A673 (cell line): ENCODE results near the gene NUP93. TPM values are rescaled to one million over a fixed set of nuclear protein-coding genes. Genes with fewer than 3 reads are reported as not detected.

Experiments
- BruUV-seq: library from RNA; stranded (reverse); fragments of 400-500 nt; replicated peaks from 2 replicates; lab custom pipeline; 2021; lab: Mats Ljungman, UMichigan
- CTCF ChIA-PET: fragments of 300-600 bp; sonication (Branson Sonifier 250); formaldehyde crosslinking; loops from one replicate; lab custom pipeline; 2022; ENCODE audit warnings: antibody characterized with exemption; lab: Charles Lee
- POLR2A ChIA-PET: fragments of 300-600 bp; sonication (Branson Sonifier 250); formaldehyde crosslinking; loops from one replicate; lab custom pipeline; 2022; ENCODE audit warnings: antibody characterized with exemption; ENCODE audit not compliant: low non-redundant PET; lab: Charles Lee
- DNase-seq: peaks from one replicate; pipeline ENCODE4 v3.0.0-alpha.2; 2015; ENCODE audit warnings: low spot score
- H3K27ac ChIP-seq: fragments of 200-600 bp; sonication (generic); 2 replicates; pipeline ENCODE4 v1.5.1; 2016; ENCODE audit warnings: mixed run types, low read depth, mild to moderate bottlenecking, mixed read lengths, antibody characterized with exemption, low read length; ENCODE audit not compliant: poor library complexity, severe bottlenecking
- H3K27me3 ChIP-seq: fragments of 200-600 bp; sonication (generic); replicated peaks from 2 replicates; pipeline ENCODE4 v1.6.1; 2017; ENCODE audit warnings: mixed run types, low read depth, mild to moderate bottlenecking, mixed read lengths, antibody characterized with exemption, low read length; ENCODE audit not compliant: insufficient read depth, poor library complexity
- H3K36me3 ChIP-seq: fragments of 200-600 bp; sonication (generic); 2 replicates; pipeline ENCODE4 v1.6.1; 2016; ENCODE audit warnings: mixed run types, mild to moderate bottlenecking, mixed read lengths, antibody characterized with exemption, low read length; ENCODE audit not compliant: insufficient read depth, poor library complexity, severe bottlenecking
- H3K4me1 ChIP-seq: fragments of 200-600 bp; sonication (generic); 2 replicates; pipeline ENCODE4 v1.6.1; 2017; ENCODE audit warnings: mixed run types, mild to moderate bottlenecking, mixed read lengths, antibody characterized with exemption, low read length; ENCODE audit not compliant: insufficient read depth, poor library complexity, severe bottlenecking
- H3K4me3 ChIP-seq: fragments of 200-600 bp; sonication (generic); 2 replicates; pipeline ENCODE4 v1.5.1; 2016; ENCODE audit warnings: low read depth, mixed run types, mild to moderate bottlenecking, mixed read lengths, low read length; ENCODE audit not compliant: poor library complexity, severe bottlenecking
- H3K9me3 ChIP-seq: fragments of 200-600 bp; sonication (generic); 2 replicates; pipeline ENCODE4 v1.6.1; 2016; ENCODE audit warnings: mixed run types, low read depth, mild to moderate bottlenecking, mixed read lengths, antibody characterized with exemption, low read length; ENCODE audit not compliant: poor library complexity, severe bottlenecking
- CTCF ChIP-seq: fragments of 300-800, 200-600 bp; sonication (generic); conservative IDR thresholded peaks from 2 replicates; pipeline ENCODE4 v1.5.1; 2017; ENCODE audit warnings: low read depth, mild to moderate bottlenecking, antibody characterized with exemption, low read length, moderate library complexity, mixed read lengths
- EZH2 ChIP-seq: fragments of 200-600 bp; sonication (generic); IDR thresholded peaks from 2 replicates; pipeline ENCODE4 v1.6.1; 2017; ENCODE audit warnings: borderline replicate concordance, low read depth, mild to moderate bottlenecking, mixed read lengths, antibody characterized with exemption, low read length; ENCODE audit not compliant: poor library complexity, severe bottlenecking
- intact Hi-C: fragments of 100-400 bp; cut with micrococcal nuclease; formaldehyde crosslinking; loops from one replicate; pipeline ENCODE4 v1.10.0; 2022; ENCODE audit not compliant: unreplicated experiment
- total RNA-seq: library from RNA; stranded (reverse); gene quantifications from 2 replicates; pipeline ENCODE4 v1.2.3, GENCODE V29; 2021

Gene NUP93
- total RNA-seq, 1 experiment from 2014 or later = 155 TPM

GRCh38 chr16:56841659-56842058, 111.7 kb downstream of the NUP93 start:
- POLR2A ChIA-PET = no interaction called here
- no peak for DNase-seq
- intact Hi-C loops = no loop called here
- H3K27me3 ChIP-seq = no peaks in the 10 kb centered on the region
- H3K4me3 ChIP-seq = no peak overlapping the region
- CTCF ChIA-PET = no interaction called here
- H3K4me1 ChIP-seq = no peaks in the 10 kb centered on the region
- H3K36me3 ChIP-seq = peaks cover 45% of the 10 kb centered on the region
- BruUV-seq = no TSS peak
- no peaks in the 10 kb centered on the region for H3K9me3 ChIP-seq
- no peak for TF ChIP-seq EZH2
- TF ChIP-seq CTCF = no peak
- H3K27ac ChIP-seq = no peak overlapping the region

- peaks cover 42% of the 10 kb centered on the region for H3K36me3 ChIP-seq
- POLR2A ChIA-PET = no interaction called here
- H3K27ac ChIP-seq = no peak overlapping the region
- DNase-seq = no peak
- TF ChIP-seq EZH2 (no peak), CTCF (no peak)
- intact Hi-C loops = no loop called here
- H3K9me3 ChIP-seq = no peaks in the 10 kb centered on the region
- H3K4me3 ChIP-seq = no peak overlapping the region
- no peaks in the 10 kb centered on the region for H3K27me3 ChIP-seq
- no peaks in the 10 kb centered on the region for H3K4me1 ChIP-seq
- BruUV-seq = no TSS peak
- CTCF ChIA-PET = no interaction called here
These were observed 112.2 kb downstream of the NUP93 start for GRCh38 chr16:56842133-56842532.

- POLR2A ChIA-PET = no interaction called here
These were observed 114.1 kb downstream of the NUP93 start for GRCh38 chr16:56844056-56844455.

More at GRCh38 chr16:56844056-56844455, 114.1 kb downstream of the NUP93 start:
- Histone ChIP-seq H3K9me3 (no peaks in the 10 kb centered on the region), H3K36me3 (peaks cover 28% of the 10 kb centered on the region), H3K4me1 (peaks cover 14% of the 10 kb centered on the region), H3K4me3 (no peak overlapping the region), H3K27me3 (no peaks in the 10 kb centered on the region), H3K27ac (no peak overlapping the region)
- intact Hi-C loops = no loop called here
- DNase-seq = no peak
- no TSS peak for BruUV-seq
- CTCF ChIA-PET = no interaction called here
- TF ChIP-seq EZH2 (no peak), CTCF (no peak)
